ENCODE data around the gene CNTN5. TPM values are rescaled to one million over a fixed set of nuclear protein-coding genes. Genes with fewer than 3 reads are reported as not detected.

The CNTN5 gene
- total RNA-seq, 4 donors from 2014 or later: not detected

GRCh38 chr11:99918761-99919160 lies 898.0 kb downstream of the CNTN5 start:
- Histone ChIP-seq H3K27ac (no peak overlapping the region), H3K4me3 (no peak overlapping the region), H3K27me3 (no peaks in the 10 kb centered on the region), H3K36me3 (no peaks in the 10 kb centered on the region), H3K4me1 (no peaks in the 10 kb centered on the region), H3K9me3 (peaks cover 6% of the 10 kb centered on the region)
- TF ChIP-seq CTCF (IDR thresholded peaks at IDR 0.05) (no peak), EP300 (IDR thresholded peaks at IDR 0.05) (no peak), POLR2A (IDR thresholded peaks at IDR 0.05) (no peak), POLR2AphosphoS5 (IDR thresholded peaks at IDR 0.05) (no peak)
- no peak for DNase-seq (ENCODE audit: low spot score in 2 of 2)
- WGBS: 84% methylated on average over 3 of the region's 3 CpGs

GRCh38 chr11:99920956-99921355 lies 900.2 kb downstream of the CNTN5 start:
- 85% methylated on average over 3 of the region's 3 CpGs for WGBS
- Histone ChIP-seq H3K27me3 (no peaks in the 10 kb centered on the region), H3K27ac (no peak overlapping the region), H3K4me3 (no peak overlapping the region), H3K9me3 (peaks cover 6% of the 10 kb centered on the region), H3K36me3 (no peaks in the 10 kb centered on the region), H3K4me1 (no peaks in the 10 kb centered on the region)
- TF ChIP-seq POLR2AphosphoS5 (IDR thresholded peaks at IDR 0.05) (no peak), POLR2A (IDR thresholded peaks at IDR 0.05) (no peak), EP300 (IDR thresholded peaks at IDR 0.05) (no peak), CTCF (IDR thresholded peaks at IDR 0.05) (no peak)
- DNase-seq (ENCODE audit: low spot score in 2 of 2): no peak

GRCh38 chr11:99925968-99926367 lies 905.2 kb downstream of the CNTN5 start:
- Histone ChIP-seq H3K27me3 (no peaks in the 10 kb centered on the region), H3K36me3 (no peaks in the 10 kb centered on the region), H3K4me1 (no peaks in the 10 kb centered on the region), H3K4me3 (no peak overlapping the region), H3K9me3 (peaks cover 7% of the 10 kb centered on the region), H3K27ac (no peak overlapping the region)
- 0% methylated on average over 1 of the region's 1 CpG for WGBS
- no peak for DNase-seq (ENCODE audit: low spot score in 2 of 2)
- no peak for TF ChIP-seq CTCF (IDR thresholded peaks at IDR 0.05)
- no peak for TF ChIP-seq EP300 (IDR thresholded peaks at IDR 0.05)
- TF ChIP-seq POLR2A (IDR thresholded peaks at IDR 0.05): no peak
- no peak for TF ChIP-seq POLR2AphosphoS5 (IDR thresholded peaks at IDR 0.05)

- Histone ChIP-seq H3K27me3 (no peaks in the 10 kb centered on the region), H3K27ac (no peak overlapping the region), H3K36me3 (no peaks in the 10 kb centered on the region), H3K9me3 (peaks cover 7% of the 10 kb centered on the region), H3K4me3 (no peak overlapping the region), H3K4me1 (no peaks in the 10 kb centered on the region)
- DNase-seq (ENCODE audit: low spot score in 2 of 2): no peak
- TF ChIP-seq POLR2A (IDR thresholded peaks at IDR 0.05) (no peak), EP300 (IDR thresholded peaks at IDR 0.05) (no peak), POLR2AphosphoS5 (IDR thresholded peaks at IDR 0.05) (no peak), CTCF (IDR thresholded peaks at IDR 0.05) (no peak)
- WGBS: 75% methylated on average over 2 of the region's 2 CpGs
Measured at GRCh38 chr11:99932684-99933083, 911.9 kb downstream of the CNTN5 start.

GRCh38 chr11:99934008-99934407 lies 913.3 kb downstream of the CNTN5 start:
- Histone ChIP-seq H3K36me3 (no peaks in the 10 kb centered on the region), H3K27ac (no peak overlapping the region), H3K4me3 (no peak overlapping the region), H3K4me1 (no peaks in the 10 kb centered on the region), H3K9me3 (no peaks in the 10 kb centered on the region), H3K27me3 (no peaks in the 10 kb centered on the region)
- DNase-seq (ENCODE audit: low spot score in 2 of 2): no peak
- TF ChIP-seq POLR2A (IDR thresholded peaks at IDR 0.05) (no peak), CTCF (IDR thresholded peaks at IDR 0.05) (no peak), EP300 (IDR thresholded peaks at IDR 0.05) (no peak), POLR2AphosphoS5 (IDR thresholded peaks at IDR 0.05) (no peak)

All from suprapubic skin (tissue), 4 donors.